Activated T-helper 1 cell treated with anti-CD3 and anti-CD28 coated beads, Interleukin-12 subunit alpha, Interleukin-12 subunit beta, Interleukin-2, Interleukin-4 antibody, amounts not matched to agents 30 ng/mL and 10 ng/mL and 1 ng/mL, durations not matched to agents 14 hours and 24 hours and 36 hours (primary cell): ENCODE measurements around the gene SPART. TPM values are rescaled to one million over a fixed set of nuclear protein-coding genes. Genes with fewer than 3 reads are reported as not detected.

Experiments
- total RNA-seq: library from RNA; stranded (reverse); gene quantifications from 2 replicates; pipeline ENCODE4 v1.2.3, GENCODE V29; 2022

SPART gene
- total RNA-seq, 1 donor from 2014 or later, result 28.7 TPM

Other genes with a start within 250 kb of the SPART start
- gene DCLK1, start 215.0 kb downstream of the SPART start, total RNA-seq, result not detected in 2 replicates
- not detected in 2 replicates for gene SOHLH2, start 131.8 kb downstream of the SPART start, total RNA-seq
- gene CCDC169, start 48.6 kb downstream of the SPART start, total RNA-seq, result 0.07 TPM in 1 of 2 replicates, not detected in the other
- 1.5 and 1.6 TPM in 2 replicates for gene CCNA1, start 86.1 kb upstream of the SPART start, total RNA-seq